Gastroesophageal sphincter (tissue), 3 donors: ENCODE results near the gene CPT1B.

Experiments used
- CTCF ChIP-seq, 4 experiments: fragments of 200-600 bp in 2 of 4; fragments of 450-650 bp in 2 of 4; sonication (generic) in 1 of 4; IDR thresholded peaks; one replicate each; pipeline ENCODE4 v1.5.1; 2017 to 2019; ENCODE audit warnings: antibody characterized with exemption in 4 of 4, mild to moderate bottlenecking in 2 of 4, moderate library complexity in 2 of 4
- EP300 ChIP-seq: sonication (generic); formaldehyde crosslinking; IDR thresholded peaks from one replicate; pipeline ENCODE4 v1.6.1; 2017; ENCODE audit warnings: antibody characterized with exemption, mild to moderate bottlenecking

DNA sequence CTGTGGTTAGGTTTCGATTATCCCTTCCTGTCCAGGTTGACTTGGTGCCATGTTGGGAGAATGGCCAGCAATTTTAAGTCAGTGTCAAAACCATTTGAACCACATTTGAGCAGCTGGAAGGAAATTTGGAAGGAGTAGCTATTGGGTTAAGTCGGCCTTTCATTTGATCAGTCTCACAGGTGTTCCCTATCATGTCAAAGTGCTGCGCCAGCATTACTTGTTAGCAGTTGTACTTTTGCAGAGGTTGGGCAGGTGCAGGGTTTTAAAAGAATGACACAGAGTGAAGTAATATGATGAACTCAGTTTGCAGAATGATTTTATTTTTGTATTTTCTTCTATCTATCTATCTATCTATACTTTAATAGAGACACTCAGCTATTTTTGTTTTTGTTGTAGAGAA lies 42.0 kb downstream of the CPT1B start:
- TF ChIP-seq EP300 (no peak), CTCF (IDR thresholded peaks at IDR 0.05) (no peak)
